ENCODE measurements around the gene SART3. TPM values are rescaled to one million over a fixed set of nuclear protein-coding genes. Genes with fewer than 3 reads are reported as not detected.

SART3 gene
- total and polyA plus RNA-seq, 2 of the 8 experiments (the other 6 are each of a cell fraction or from before 2014, with no cell fraction given): 16.0 to 103 TPM

DNA sequence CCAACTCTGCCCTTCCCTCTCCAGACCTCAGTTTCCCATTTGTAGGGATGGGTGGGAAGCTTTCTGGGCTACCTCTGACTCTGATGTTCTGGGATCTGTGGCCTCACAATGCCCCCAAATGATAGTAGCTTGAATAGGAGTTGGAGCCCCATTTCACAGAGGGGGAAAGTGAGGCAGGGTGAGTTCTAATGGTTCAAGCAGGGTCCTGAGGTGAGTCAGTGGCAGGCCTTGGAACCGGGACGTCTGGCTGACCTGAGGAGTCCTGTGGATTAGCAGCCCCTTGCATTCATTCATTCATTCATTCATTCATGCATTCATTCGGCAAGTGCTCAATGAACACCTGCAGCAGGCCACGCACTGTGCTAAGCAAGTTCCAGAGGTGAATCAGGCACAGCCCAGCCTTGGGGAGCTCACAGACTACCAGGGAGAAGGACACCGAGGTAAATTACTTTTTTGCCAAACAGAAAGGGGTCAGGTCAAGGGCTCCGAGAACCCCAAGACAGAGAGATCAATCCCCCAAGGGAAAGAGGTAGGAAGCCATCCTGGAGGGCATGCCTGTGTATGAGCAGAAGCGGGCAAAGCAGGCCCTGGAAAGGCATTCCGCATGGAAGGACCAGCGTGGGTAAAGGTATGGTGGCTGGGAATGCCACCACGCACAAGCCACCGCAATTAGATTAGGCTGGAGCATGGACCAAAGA, 37.7 kb upstream of the SART3 start (continued):
- TF ChIP-seq CBX5 (IDR thresholded peaks at IDR 0.05; ENCODE audit: low read depth, low read length): no peak
- TF ChIP-seq BRCA1 (IDR thresholded peaks at IDR 0.05; ENCODE audit: low read depth, low read length): no peak

All from H1 (cell line).